ENCODE results near the gene ZNF718. TPM values are rescaled to one million over a fixed set of nuclear protein-coding genes. Genes with fewer than 3 reads are reported as not detected.
"Not testable (repeated sequence)": the region's sequence is repeated elsewhere in the genome, so short reads cannot be mapped to it uniquely, and the experiment has no call there.

The ZNF718 gene
- total RNA-seq, 1 donor from 2014 or later, result 11.1 TPM

DNA sequence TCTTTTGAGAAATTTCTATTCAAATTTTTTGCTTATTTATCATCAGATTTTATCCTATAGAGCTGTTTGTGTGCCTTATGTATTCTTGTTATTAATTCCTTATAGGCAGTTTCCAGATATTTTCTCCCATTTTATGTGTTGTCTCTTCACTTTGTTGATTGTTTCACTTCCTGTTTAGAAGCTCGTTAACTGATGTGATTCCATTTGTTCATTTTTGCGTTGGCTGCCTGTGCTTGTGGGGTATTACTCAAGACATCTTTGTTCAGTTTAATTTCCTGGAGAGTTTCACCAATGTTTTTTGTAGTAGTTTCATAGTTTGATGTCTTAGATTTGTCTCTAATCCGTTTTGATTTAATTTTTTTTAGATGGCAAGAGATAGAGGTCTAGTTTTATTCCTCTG is 14.6 kb downstream of the ZNF718 start:
- Mint-ChIP-seq H3K27me3 (ENCODE audit: low read depth) (no peaks in the 10 kb centered on the region), H3K27ac (no peak overlapping the region), H3K4me1 (no peaks in the 10 kb centered on the region), H3K36me3 (peaks cover 88% of the 10 kb centered on the region), H3K4me3 (no peak overlapping the region), H3K9me3 (peaks cover 72% of the 10 kb centered on the region)
- no peak for DNase-seq (ENCODE audit: low spot score in 2 of 2, unreplicated experiment in 2 of 2)
- TF ChIP-seq, protein P1, sequence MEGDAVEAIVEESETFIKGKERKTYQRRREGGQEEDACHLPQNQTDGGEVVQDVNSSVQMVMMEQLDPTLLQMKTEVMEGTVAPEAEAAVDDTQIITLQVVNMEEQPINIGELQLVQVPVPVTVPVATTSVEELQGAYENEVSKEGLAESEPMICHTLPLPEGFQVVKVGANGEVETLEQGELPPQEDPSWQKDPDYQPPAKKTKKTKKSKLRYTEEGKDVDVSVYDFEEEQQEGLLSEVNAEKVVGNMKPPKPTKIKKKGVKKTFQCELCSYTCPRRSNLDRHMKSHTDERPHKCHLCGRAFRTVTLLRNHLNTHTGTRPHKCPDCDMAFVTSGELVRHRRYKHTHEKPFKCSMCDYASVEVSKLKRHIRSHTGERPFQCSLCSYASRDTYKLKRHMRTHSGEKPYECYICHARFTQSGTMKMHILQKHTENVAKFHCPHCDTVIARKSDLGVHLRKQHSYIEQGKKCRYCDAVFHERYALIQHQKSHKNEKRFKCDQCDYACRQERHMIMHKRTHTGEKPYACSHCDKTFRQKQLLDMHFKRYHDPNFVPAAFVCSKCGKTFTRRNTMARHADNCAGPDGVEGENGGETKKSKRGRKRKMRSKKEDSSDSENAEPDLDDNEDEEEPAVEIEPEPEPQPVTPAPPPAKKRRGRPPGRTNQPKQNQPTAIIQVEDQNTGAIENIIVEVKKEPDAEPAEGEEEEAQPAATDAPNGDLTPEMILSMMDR (IDR thresholded peaks at IDR 0.05; ENCODE audit: unreplicated experiment), result no peak

DNA sequence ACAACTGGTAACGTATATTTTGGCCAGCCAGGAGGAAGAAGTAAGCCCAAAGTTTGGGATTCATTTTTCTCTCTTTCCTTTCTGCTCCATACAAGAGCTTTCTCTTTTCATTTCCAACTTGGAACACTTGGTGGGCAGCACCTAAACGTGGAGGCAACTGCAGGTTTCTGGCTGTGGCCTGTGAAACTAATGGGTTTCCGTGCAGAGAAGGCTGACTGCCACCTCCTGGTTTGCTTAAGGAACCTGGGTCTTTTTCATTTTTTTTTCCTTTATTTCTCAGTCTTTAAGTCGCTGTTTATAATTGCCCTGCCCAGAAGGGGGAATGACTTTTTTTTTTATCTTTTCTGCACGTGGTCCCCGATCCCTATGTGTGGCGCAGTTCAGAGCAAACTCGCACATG is 15.4 kb downstream of the ZNF718 start:
- H3K27ac Mint-ChIP-seq, result no peak overlapping the region
- no peak overlapping the region for H3K4me3 Mint-ChIP-seq
- H3K27me3 Mint-ChIP-seq (ENCODE audit: low read depth), result no peaks in the 10 kb centered on the region
- H3K4me1 Mint-ChIP-seq, result no peaks in the 10 kb centered on the region
- DNase-seq (ENCODE audit: low spot score in 2 of 2, unreplicated experiment in 2 of 2), result no peak
- TF ChIP-seq, protein P1 (IDR thresholded peaks at IDR 0.05; ENCODE audit: unreplicated experiment), result no peak
- H3K36me3 Mint-ChIP-seq, result peaks cover 92% of the 10 kb centered on the region
- H3K9me3 Mint-ChIP-seq, result peaks cover 79% of the 10 kb centered on the region

DNA sequence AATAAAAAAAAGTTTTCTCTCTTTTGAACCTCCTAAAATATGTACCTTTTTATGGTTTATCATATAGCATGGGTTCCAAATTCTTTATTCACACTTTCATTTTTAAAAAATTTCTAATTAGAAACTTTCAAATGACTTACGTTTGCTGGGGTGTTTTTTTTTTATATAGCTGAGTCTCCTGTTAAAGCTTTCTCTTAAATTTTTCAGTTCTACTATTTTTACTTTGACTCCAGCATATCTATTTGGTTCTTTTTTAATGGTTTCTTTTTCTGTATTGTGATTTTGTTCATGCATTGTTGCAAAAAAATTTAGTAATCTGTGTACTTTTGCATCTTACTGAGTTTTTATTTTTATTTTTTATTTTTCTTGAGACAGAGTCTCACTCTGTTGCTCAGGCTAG is 22.3 kb downstream of the ZNF718 start:
- TF ChIP-seq, protein P1 (IDR thresholded peaks at IDR 0.05; ENCODE audit: unreplicated experiment), result no peak
- Mint-ChIP-seq H3K4me1 (no peaks in the 10 kb centered on the region), H3K27ac (no peak overlapping the region), H3K4me3 (no peak overlapping the region), H3K9me3 (peaks cover 54% of the 10 kb centered on the region), H3K36me3 (peaks cover 77% of the 10 kb centered on the region), H3K27me3 (ENCODE audit: low read depth) (no peaks in the 10 kb centered on the region)
- no peak for DNase-seq (ENCODE audit: low spot score in 2 of 2, unreplicated experiment in 2 of 2)

DNA sequence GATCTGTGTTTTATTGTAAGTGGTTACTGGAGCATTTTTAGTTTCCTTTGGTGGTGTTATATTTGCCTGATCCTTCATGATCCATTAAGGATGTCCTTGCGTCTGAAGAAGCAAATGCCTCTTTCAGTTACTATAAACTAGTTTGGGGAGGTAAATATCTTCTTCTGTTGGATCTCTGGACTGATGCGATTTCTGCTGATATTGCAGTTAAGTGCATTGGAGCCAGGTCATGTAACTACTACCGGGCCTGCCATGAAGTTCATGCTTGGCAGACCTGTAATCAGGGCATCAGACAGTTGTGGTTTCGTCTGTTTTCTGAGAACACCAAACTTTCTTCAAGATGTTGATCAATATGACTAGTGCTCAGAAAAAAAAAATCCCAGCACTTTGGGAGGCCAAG is 22.9 kb downstream of the ZNF718 start:
- peaks cover 52% of the 10 kb centered on the region for H3K9me3 Mint-ChIP-seq
- no peaks in the 10 kb centered on the region for H3K4me1 Mint-ChIP-seq
- H3K27ac Mint-ChIP-seq, result no peak overlapping the region
- H3K27me3 Mint-ChIP-seq (ENCODE audit: low read depth), result no peaks in the 10 kb centered on the region
- H3K36me3 Mint-ChIP-seq, result peaks cover 72% of the 10 kb centered on the region
- DNase-seq (ENCODE audit: low spot score in 2 of 2, unreplicated experiment in 2 of 2), result no peak
- TF ChIP-seq, protein P1 (IDR thresholded peaks at IDR 0.05; ENCODE audit: unreplicated experiment), result no peak
- H3K4me3 Mint-ChIP-seq, result no peak overlapping the region

DNA sequence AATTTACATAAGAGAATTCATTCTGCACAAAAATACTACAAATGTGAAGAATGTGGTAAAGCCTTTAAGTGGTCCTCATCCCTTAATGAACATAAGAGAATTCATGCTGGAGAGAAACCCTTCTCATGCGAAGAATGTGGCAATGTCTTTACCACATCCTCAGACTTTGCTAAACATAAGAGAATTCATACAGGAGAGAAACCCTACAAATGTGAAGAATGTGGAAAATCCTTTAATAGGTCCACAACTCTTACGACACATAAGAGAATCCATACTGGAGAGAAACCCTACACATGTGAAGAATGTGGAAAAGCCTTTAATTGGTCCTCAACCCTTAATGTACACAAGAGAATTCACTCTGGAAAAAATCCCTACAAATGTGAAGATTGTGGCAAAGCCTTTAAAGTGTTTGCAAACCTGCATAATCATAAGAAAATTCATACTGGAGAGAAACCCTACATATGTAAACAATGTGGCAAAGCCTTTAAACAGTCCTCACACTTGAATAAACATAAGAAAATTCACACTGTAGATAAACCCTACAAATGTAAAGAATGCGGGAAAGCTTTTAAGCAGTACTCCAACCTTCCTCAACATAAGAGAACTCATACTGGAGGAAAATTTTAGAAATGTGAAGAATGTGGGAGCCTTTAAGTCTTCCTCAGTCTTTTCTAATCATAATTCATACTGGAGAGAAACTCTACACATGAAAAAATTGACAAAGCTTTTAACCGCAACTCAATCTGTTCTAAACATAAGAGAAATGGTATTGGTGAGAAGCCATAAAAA is 37.4 kb downstream of the ZNF718 start:
- peaks cover 49% of the 10 kb centered on the region for H3K9me3 Mint-ChIP-seq
- H3K36me3 Mint-ChIP-seq, result peaks cover 58% of the 10 kb centered on the region
- H3K4me3 Mint-ChIP-seq, result no peak overlapping the region
- no peaks in the 10 kb centered on the region for H3K27me3 Mint-ChIP-seq (ENCODE audit: low read depth)
- H3K4me1 Mint-ChIP-seq, result no peaks in the 10 kb centered on the region
- TF ChIP-seq, protein P1 (IDR thresholded peaks at IDR 0.05; ENCODE audit: unreplicated experiment), result no peak
- H3K27ac Mint-ChIP-seq, result no peak overlapping the region
- no peak for DNase-seq (ENCODE audit: low spot score in 2 of 2, unreplicated experiment in 2 of 2)

DNA sequence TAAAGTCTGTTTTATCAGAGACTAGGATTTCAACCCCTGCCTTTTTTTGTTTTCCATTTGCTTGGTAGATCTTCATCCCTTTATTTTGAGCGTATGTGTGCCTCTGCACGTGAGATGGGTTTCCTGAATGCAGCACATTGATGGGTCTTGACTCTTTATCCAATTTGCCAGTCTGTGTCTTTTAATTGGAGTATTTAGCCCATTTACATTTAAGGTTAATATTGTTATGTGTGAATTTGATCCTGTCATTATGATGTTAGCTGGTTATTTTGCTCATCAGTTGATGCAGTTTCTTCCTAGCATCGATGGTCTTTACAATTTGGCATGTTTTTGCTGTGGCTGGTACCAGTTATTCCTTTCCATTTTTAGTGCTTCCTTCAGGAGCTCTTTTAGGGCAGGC is 45.3 kb downstream of the ZNF718 start:
- not testable (repeated sequence) for H3K4me1 Mint-ChIP-seq; DNase-seq (ENCODE audit: low spot score in 2 of 2, unreplicated experiment in 2 of 2); H3K27ac Mint-ChIP-seq; H3K27me3 Mint-ChIP-seq (ENCODE audit: low read depth); H3K4me3 Mint-ChIP-seq
- Mint-ChIP-seq H3K36me3 (peaks cover 59% of the 10 kb centered on the region), H3K9me3 (peaks cover 46% of the 10 kb centered on the region)

DNA sequence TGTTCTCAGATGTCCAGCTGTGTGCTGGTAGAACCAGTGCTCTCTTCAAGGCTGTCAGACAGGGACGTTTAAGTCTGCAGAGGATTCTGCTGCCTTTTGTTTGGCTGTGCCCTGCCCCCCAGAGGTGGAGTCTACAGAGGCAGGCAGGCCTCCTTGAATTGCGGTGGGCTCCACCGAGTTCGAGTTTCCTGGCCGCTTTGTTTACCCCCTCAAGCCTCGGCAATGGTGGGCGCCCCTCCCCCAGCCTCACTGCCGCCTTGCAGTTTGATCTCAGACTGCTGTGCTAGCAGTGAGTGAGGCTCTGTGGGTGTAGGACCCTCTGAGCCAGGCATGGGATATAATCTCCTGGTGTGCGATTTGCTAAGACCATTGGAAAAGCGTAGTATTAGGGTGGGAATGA is 47.0 kb downstream of the ZNF718 start:
- Mint-ChIP-seq H3K36me3 (peaks cover 53% of the 10 kb centered on the region), H3K9me3 (peaks cover 56% of the 10 kb centered on the region)
- not testable (repeated sequence) for H3K4me3 Mint-ChIP-seq; H3K4me1 Mint-ChIP-seq; H3K27me3 Mint-ChIP-seq (ENCODE audit: low read depth); H3K27ac Mint-ChIP-seq; DNase-seq (ENCODE audit: low spot score in 2 of 2, unreplicated experiment in 2 of 2)

Data from mesothelial cell of epicardium (in vitro differentiated cells).